HG03342 (cell line): ENCODE results near the gene NPTX1.

Experiments used
- ATAC-seq: cut with Tn5 transposase; IDR thresholded peaks from one replicate; pipeline ENCODE4 v1.9.1; 2021; ENCODE audit warnings: mild to moderate bottlenecking, moderate library complexity; ENCODE audit not compliant: unreplicated experiment

Gene NPTX1

DNA sequence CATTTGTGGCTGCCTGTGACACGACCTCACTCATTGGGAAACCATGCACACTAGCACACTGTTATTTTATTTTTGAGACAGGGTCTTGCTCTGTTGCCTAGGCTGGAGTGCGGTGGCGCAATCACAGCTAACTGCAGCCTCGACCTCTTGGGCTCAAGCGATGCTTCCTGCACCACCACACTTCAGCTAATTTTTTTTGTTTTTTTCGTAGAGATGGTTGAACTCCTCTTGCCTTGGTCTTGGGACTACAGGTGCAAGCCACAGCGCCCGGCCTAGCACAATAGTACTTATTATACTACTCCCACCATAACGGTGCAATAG is 2.8 kb upstream of the NPTX1 start:
- ATAC-seq = no peak

- no peak for ATAC-seq
These were observed 2.3 kb upstream of the NPTX1 start for GRCh38 chr17:80478487-80479245.

GRCh38 chr17:80477647-80478478 is 1.5 kb upstream of the NPTX1 start:
- no peak for ATAC-seq

DNA sequence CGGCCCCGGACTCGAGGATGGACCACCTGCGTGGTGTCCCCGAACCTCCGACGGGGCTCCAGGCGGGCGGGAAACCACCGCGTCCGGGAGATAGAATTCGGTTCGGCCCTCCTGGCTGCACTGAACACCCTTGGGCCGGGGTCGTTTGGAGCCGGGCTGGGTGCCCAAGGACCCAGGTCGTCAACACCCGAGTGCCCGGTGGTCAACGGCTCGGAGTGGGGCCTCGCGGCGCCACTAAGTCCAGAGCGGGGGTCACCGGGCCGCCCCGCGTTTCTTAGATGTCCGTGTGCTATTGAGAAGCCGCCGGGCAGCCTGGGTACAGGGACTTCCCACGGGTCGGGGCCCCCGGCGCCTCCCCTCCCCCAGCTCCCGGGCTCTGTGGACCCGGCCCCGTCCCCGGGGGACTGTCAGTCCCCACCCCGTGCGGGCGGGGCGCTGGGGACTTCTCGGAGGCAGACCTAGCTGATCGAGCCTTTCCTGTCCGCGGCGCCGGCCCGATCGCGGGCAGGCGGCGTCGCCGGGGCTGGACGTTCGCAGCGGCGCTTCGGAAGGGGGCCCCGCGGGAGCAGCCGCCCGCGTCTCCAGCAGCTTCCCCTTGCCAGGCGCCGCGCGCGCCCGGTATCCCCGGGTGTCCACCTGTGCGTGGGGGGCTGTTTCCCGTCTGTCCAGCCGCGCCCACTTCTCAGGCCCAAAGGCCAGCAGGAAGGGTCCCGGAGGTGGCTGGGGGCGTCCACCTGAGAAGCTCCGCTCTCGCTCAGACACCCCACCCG is 655 bp upstream of the NPTX1 start:
- no peak for ATAC-seq

DNA sequence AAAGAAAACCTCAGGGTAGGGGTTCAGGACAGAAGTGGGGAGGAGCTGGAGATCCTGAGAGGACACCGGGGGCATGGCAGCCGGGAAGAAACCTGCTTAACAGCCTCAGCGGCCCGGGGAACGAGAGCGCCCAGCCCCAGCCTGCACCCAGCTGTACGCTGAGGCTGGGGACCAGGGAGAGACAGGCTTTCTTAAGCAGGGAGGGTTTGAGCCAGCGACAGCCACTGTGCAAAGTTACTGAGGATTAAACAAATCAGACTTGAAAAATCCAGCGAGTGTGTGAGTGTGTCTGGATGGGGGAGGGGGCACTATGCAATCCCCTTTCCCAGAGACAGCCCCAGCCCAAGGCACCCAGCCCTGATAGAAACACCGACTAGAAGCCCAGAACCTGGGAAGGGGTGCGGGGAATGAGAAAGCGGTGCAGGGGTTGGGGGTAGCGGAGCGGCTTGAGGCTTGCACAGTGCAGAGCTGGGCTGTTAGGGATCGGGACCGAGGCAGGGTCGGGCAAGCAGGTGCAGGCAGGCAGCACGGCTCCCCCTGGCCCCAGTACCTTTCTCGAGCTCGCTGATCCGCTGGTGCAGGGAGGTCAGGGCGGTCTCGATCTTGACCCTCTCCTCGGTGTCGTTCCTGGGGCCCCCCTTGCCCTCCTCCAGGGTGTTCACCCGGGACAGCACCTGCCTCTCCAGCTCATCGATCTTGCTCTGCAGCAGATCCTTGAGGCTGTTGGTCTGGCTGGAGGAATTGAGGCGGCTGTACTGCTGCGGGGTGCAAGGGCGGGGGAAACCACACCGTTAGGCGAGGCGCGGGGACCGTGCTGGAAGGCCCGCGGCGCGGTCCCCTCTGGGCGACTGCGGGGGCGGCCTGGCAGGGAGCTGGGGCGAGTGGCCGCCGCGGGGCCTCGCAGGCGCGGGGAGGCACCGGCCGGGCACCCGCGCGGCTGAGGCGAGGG is 1.2 kb downstream of the NPTX1 start:
- ATAC-seq = no peak

DNA sequence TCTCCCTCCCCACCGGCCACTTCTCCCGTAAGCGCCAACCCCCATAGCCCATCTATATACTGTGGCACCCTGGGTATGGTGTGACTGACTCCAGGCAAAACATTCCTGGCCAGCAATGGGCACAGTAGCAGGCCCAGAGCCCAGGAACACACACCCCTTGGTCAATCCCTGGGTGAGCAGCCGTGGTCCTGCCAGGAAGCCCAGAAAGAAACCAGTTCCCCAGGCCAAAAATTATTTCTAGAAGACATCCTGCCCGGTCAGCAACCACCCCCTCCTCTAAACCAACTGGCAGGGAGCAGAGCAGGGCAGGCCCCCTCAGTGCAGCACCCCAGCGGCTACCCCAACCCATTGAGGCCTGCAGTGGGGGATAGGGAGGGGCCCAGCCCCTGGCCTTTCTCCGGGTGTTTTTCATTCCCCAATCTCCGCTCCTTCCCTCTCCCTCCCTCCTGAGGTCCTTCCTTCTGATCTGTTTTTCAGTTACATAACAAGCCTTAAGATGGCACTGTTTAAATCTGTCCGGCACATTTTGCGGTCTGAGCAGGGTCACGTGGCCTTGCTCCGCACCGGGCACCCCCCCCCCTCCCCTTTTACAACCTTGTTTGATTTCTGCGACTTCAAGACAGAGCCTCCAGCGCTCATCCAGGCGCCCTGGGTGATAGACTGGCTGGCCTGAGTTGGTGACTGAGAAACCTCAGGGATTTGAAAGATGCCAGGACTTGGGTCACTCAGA is 2.0 kb downstream of the NPTX1 start:
- no peak for ATAC-seq

DNA sequence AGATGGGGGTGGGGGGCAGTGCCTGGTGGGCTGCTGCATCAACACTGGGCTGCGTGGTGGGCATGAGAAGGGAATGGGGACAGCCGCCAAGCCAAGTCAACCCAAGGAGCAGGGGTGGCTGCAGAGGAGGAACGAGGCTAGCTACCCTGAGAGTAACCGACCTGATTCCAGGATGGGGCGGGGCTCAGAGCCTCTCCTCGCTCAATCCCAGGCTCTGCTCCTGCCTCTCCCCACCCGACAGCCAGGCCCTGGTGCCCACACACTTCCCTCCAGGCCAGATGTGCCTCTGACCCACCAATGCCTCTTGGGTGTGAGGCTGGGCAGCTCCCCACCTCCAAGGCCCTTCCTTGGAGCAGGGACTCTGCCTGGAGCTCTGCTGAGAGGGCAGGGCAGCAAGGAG is 2.7 kb downstream of the NPTX1 start:
- no peak for ATAC-seq

- ATAC-seq = no peak
These were observed 3.4 kb downstream of the NPTX1 start for GRCh38 chr17:80472996-80473395.

- no peak for ATAC-seq
These were observed 4.5 kb downstream of the NPTX1 start for GRCh38 chr17:80471922-80472321.

DNA sequence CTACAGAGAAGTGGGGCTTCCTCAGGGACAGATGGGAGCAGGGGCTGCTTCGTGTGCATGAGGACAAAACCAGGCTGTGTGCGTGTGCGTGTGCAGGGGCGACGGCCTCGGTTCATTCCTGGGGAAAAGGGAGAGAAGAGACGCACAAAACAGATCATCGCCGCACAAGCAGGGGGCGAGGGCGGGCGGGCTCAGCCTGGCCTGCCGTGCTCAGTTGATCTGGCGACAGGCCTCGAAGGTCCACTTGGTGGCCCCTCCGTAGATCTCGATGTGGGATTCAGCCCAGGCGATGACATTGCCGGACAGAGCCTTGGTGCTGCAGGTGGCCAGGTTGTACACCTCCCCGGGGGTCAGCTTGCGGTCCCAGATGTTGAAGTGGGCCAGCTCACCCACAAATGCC is 5.8 kb downstream of the NPTX1 start:
- no peak for ATAC-seq

DNA sequence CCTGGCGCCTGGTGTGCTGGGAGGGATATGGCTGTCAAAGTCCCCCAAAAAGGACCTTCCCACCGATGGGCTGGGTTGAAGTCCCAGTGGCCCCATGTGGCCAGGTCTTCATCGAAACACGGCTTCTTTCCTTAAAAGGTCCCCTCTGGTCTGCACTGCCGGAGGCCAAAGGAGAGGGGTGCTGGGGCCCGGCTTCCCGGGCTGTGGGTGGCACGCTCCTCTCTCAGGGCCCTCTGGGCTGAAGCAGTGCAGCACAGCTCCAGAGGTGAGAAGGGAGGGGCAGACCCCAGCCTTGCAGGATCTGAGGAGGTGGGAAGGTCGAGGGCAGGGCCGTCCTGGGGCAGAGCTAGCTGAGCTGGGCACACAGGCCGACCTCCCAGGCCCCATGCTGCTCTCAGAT is 6.7 kb downstream of the NPTX1 start:
- no peak for ATAC-seq

DNA sequence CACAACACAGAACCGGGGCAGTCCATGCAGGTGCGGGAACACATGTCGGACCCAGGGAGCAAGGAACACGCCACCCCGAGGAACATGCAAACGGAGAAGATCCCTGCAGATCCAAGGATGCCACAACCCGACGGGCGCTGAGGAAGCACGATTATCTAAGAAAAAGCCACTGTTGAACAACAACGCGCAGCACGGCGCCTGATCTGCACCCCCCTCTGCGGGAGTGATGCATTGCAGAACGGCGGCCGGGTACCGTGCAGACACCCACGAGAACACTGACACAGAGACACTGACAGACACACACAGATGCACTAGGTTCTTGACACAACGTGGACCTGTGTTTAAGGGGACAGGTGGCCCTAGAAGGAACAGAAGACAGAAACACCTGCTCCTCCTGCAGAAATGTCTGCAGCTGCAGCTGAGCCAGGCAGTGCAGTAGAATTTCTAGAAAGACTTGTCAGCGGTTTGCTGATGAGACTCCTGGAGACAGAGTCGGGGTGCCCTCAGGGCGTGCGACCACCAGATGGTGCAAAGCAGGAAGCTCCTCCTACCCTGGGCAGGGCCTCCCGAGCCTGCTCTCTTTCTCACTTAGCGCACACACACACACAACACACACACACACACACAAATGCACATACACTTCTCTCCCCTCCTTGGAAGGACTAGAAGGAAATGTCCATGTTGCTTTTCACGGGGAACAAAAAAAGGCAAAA is 7.5 kb downstream of the NPTX1 start:
- ATAC-seq = no peak

- no peak for ATAC-seq
These were observed 8.2 kb downstream of the NPTX1 start for GRCh38 chr17:80468242-80468641.

DNA sequence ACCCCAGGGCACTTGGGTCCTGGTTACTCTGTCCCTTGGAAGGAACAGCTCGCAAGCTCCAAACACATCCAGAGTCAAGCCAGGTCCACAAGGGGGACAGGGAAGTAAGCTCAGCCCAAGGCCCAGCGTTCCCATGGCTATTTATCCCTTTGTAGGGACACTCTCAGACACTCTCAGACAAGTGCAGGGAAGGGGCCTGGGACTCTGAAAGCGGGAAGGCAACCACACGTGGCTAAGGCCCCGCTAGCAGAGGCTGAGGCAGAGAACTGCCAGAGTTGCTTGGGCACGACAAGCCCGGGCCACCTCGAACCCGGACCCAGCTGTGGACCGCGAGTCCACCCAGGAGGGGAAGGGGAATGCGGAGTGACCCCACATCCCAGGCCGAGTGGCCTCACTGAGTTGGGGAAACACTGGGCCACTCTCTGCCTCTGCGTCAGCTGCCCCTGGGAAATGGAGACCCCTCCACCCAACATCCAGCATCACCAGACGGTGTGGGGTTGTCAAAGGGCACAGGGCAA is 10.2 kb downstream of the NPTX1 start:
- no peak for ATAC-seq

- ATAC-seq = no peak
These were observed 11.0 kb downstream of the NPTX1 start for GRCh38 chr17:80465327-80465974.

GRCh38 chr17:80464486-80464885 is 11.9 kb downstream of the NPTX1 start:
- ATAC-seq = no peak

DNA sequence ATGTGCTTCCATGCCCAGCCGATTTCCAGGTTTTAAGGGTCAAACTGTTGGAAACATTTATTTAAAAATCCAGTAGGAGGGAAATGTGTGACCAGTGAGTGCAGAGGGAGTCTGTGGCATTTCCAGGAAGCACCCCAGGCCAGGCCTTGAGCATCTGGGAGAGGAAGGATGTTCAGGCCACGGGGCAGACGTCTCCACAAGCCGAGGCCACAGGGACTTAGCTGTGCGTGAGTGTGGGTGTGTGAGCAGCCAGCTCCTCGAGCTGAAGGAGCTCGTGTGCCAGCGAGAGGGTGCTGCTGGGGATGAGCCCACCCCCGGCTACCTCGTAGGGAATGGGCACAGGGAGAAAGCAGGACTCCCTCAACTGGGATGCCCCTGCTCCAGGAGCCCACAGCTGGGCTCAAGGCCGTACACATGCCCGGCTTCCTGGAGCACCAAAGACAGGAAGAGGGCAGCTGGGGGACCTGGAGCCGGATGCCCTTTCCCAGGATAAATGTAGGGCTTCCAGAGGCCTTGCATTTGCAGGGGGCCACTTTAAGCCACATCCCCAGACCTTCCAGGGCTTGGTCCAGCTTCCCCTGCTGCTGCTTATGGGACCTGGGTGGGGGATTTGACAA is 12.5 kb downstream of the NPTX1 start:
- no peak for ATAC-seq

DNA sequence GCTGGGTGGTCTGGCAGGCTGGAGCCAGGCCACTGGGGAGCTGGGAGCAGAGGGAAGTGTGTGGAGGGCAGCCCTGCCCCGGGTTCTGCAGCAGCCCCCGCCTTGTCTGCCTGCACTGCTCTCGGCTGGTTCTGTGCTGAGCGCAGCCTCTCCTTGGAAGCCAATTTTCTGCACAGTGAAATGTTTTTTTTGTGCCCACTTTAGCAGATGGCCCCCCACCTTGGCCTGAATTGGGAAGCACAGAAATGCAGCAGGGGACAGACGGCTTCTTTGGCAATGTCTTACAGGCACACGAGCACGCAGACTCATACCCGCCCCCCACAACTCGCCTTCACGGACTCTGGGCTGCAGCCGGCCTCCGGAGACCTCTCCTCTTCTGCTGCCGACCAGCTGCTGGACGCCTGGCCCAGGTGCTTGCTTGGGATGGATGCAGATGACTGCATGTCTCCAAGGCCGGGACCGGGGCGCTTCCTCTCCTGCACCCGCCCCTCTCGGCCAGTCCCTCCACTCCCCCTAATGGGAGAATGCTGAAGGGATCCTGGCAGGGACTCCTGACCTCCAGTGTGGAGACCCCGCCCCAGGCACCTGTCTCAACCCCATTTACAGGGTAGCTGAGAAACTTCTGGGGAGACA is 14.8 kb downstream of the NPTX1 start:
- no peak for ATAC-seq
